NCI-H524 treated with DMSO at 0.1 percent for 48 hours (cell line): ENCODE results near the gene PRM2.

ENCODE experiments used
- DNase-seq: peaks from one replicate; lab custom pipeline; 2025; lab: John Stamatoyannopoulos, UW

The PRM2 gene, protein sequence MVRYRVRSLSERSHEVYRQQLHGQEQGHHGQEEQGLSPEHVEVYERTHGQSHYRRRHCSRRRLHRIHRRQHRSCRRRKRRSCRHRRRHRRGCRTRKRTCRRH

GRCh38 chr16:11276143-11276895, at the start of gene PRM2:
TSS of gene PRM2 (minus strand) at chr16:11276480. CDS start at chr16:11276370, 110 bp downstream.
- no peak for DNase-seq

DNA sequence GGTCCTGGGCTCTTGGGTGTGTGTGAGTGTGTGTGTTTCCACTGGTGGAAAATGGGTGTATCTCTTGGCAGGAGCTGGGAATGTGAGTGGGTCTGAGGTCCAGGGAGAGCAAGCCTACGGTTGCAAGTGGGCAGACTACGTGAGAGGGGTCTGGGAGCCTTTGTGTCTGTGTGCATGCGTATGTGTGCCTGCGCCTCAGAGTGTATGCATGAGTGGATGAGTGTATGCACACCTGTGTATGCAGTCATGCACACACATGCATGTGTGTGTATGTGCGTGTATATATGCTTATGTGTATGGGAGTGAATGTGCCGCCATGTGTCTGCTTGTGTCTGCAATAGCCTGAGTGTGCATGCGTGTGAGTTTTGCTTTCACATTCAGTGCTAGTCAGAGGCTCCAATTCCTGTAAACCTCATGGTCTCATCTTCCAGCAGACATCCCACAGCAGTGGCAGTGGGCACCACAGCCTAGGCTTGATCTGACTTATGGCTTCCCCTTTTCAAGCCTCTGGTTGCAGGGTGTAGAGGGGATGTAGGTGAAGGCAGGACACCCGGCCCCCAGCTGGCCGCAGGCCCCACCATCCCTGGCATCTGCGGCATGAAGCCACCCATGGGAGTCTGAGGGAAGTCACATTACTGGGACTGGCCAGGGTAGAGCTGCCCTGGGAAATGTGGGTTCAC, 49.3 kb upstream of the PRM2 start:
- DNase-seq = no peak

DNA sequence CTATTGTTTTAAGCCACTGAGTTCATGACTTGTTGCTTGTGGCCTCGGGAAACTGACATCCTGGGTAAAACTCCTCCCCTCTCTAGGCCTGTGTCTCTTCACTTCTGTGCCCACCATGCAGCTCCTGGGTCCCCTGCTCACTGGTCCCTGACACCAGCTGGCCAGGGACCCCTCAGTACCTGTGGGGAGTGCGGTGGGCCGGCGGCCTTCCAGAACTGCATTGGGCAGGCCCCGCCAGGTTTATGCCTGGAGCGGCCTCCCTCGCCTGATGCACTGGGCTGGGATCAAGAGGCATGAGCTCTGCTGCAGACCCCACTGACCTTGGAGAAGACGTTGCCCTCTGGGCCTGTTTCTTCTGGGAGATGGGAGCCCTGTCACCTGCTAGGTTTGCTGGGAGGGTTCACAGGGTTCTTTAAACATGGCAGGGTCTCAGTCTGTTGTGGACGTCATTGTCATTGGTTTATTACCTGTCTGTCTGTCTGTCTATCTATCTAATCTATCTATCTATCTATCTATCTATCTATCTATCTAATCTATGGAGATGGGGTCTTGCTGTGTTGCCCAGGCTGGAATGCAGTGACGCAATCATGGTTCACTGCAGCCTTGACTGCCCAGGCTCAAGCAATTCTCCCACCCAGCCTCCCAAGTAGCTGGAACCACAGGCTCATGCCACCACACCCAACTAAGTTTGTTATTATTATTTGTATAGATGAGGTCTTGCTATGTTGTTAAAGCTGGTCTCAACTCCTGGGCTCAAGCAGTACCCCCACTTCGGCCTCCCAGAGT, 47.5 kb upstream of the PRM2 start:
- no peak for DNase-seq

GRCh38 chr16:11322823-11323222, 46.5 kb upstream of the PRM2 start:
- no peak for DNase-seq

- no peak for DNase-seq
These were observed 45.4 kb upstream of the PRM2 start for GRCh38 chr16:11321662-11322061.

DNA sequence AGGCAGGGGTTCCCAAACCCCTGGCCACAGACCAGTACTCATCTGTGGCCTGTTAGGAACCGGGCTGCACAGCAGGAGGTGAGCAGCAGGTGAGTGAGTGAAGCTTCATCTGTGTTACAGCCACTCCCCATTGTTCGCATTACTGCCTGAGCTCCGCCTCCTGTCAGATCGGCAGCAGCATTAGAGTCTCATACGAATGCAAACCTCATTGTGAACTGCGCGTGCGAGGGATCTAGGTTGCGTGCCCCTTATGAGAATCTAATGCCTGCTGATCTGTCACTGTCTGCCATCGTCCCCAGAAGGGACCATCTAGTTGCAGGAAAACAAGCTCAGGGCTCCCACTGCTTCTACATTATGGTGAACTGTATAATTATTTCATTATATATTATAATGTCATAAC, 43.9 kb upstream of the PRM2 start:
- no peak for DNase-seq

DNA sequence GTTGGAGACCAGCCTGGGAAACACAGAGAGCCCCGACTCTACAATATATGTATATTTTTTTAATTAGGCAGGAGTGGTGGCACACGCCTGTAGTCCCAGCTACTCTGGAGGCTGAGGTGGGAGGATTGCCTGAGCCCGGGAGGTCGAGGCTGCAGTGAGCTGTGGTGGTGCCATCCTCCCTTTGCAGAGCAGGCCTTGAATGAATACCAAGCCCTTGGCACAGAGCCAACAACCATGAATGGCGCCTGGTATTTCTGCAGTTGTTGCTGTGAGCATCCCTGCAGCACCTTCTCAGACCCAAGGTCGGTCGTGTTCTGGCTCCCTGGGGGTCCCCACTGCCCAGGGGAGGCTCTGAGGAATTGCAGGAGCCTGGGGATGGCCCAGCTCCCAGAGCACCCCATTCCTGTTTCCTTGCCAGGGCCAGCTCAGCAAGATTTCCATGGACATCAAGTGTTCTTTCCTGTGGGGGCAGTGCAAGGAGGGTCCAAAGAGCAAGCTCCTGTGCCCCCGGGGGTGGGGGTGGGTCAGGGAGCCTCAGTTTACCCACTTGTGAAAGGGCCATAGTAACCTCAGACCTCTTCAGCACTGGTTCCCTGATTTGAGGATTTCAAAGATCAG, 43.4 kb upstream of the PRM2 start:
- DNase-seq = no peak

DNA sequence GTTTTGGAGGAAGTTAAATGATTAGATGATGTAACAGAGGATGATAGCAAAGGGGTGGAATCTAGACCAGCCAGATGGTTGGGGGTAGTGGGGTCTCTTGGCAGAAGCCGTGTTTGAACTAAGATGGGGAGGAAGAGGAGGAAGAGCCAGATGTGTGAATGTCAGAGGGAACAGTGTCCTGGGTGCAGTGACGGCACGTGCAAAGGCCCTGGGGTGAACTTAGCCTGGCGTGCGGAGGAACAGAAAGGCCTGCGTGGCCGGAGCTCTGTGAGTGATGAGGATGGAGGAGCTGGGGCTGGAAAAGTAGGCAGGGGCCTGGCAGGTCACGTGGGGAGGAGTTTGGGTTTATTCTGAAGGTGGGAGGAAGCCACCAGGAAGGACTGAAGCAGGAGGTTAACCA, 42.5 kb upstream of the PRM2 start:
- no peak for DNase-seq

GRCh38 chr16:11316331-11317015, 40.2 kb upstream of the PRM2 start:
- DNase-seq = no peak

GRCh38 chr16:11315510-11315909, 39.2 kb upstream of the PRM2 start:
- DNase-seq = no peak

GRCh38 chr16:11314309-11314894, 38.1 kb upstream of the PRM2 start:
- DNase-seq = no peak

DNA sequence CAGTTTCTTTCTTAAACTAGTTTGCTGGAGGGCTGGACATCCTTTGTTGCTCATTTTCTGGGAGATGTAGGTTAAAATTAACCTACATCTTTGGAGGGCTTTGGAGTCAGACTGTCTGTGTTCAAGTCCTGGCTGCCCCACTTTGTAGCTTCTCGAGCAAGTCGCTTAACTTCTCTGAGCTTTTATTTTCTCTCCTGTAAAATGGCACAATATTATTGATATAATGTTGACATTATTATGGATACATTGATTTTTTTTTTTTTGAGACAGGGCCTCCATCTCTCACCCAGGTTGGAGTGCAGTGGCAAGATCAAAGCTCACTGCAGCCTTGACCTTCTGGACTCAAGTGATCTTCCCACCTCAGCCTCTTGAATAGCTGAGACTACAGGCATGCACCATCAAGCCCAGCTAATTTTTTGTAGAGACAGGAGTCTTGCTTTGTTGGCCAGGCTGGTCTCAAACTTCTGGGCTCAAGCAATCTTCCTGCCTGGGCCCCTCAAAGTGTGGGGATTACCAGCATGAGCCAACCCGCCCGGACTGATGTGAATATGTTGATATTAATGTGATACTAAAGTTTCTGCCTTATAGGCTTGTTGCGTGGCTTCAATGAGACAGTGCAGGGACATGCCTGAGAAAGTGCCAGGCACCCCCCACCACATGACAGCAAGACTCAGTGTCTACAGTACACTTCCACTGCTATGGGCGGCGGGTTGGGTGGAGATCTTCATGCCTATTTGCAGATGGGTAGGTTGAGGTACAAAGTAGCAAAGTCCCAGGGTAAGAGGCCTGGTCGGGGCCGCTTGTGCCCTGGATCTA, 37.4 kb upstream of the PRM2 start:
- no peak for DNase-seq

DNA sequence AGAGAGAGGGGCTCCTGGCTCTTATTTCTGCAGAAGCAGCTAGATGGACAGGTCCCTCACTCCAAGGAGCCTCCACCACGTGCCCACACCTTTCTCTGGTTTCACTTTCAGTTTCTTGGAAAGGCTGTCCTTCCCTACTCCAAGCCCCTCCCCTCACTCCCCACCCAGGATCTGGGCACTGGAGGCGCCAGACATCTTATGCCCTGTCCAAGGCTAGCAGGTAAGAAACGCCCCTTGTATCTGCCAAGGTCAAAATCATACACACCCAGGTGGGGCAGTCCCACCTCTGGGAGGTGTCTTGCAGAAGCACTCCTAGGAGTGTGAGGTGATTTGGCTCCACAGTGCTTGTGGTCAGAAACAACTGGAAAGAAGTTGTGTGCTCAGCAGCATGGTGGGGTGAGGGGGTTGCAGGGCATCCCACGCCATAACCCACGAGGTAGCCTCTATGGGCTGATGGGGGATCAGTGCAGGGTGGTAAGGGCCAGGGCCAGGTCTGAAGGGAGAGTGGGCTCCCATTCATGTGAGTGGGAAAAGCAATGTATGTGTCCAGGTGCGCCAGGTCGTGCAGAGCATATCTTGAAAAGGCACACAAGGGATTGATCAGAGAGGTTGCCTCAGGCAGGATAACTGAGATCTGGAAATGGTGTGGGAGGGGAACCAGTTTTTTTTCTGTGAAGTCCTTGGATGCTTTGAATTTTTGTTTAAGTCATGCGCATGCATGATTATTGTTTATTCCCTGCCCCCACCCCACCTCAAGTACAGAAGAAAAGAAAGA, 36.6 kb upstream of the PRM2 start:
- DNase-seq = no peak

GRCh38 chr16:11310997-11311561, 34.8 kb upstream of the PRM2 start:
- DNase-seq = no peak

- no peak for DNase-seq
These were observed 34.3 kb upstream of the PRM2 start for GRCh38 chr16:11310634-11310977.

DNA sequence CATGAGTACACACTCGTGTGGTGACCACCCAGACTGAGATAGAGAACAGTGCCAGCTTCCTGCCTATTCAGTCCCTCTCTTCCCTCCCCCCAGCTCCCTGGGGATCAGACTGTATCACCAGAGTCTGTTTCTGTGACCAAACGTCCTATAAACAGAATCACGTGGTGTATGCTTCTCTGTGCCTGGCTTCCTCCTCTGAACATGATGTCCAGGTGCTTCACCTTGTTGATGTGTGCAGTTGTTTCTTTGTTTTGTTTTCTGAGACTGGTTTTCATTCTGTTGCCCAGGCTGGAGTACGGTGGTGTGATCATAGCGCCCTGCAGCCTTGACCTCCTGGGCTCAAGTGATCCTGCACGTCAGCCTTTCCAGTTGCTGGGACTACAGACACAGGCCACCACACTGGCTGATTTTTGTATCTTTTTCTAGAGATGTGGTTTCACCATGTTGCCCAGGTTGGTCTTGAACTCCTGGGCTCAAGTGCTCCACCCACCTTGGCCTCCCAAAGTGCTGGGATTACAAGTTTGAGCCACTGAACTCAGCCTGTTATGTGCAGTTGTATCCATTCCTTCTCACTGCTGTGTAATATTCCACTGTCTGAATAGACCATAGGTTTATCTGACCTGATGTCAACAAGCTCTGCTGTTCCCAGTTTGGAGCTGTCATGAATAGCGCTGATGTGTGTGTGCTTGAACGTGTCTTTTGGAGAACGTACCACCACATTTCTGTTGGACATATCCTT, 33.8 kb upstream of the PRM2 start:
- DNase-seq = no peak

DNA sequence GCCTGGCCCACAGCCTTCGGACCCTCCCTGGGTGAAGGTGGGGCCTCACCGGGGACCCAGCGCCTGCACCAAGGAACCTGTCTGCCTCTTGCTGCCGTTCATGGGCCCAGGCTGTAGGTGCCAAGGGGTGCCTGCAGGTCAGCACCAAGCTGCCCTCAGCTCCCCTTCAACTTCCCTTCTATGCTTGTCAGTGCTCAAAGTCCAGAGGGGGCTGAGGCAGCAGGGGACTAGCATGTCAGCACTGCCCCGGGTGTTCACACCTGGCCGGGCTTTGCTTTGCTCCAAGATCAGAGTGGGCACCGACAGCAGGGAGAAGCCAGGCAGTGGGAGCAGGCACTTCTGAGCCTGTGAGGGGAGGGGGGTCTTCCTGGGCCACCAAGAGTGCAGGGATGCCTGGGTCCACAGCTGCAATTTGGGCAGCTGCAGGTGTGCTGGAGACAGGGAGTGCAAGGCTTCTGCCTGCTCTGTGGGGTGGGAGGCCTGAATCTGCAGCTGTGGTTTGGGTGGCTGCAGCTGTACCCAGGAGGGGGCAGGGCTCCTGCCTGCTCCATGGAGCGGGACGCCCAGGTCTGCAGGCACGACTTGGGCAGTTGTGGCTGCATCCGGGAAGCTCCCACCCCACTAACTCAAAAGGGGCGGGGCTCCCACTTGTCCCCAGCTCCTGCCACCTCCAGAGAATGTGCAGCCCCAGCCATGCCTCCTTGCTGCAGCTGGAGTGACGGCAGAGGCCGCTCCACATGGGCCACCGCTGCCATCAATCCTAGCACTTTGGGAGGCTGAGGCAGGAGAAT, 32.4 kb upstream of the PRM2 start:
- no peak for DNase-seq
